Measurements from ENCODE around the gene AVPR2. TPM values are rescaled to one million over a fixed set of nuclear protein-coding genes. Genes with fewer than 3 reads are reported as not detected.
A peak's percentile ranks its signal among the peaks of the same experiment; 100 is the strongest.

Gene AVPR2
- polyA plus RNA-seq, 3 donors from 2014 or later, result not detected

- DNase-seq, result no peak
- peaks cover 3 to 11% (median 6%) of the 10 kb centered on the region in 3 donors for H3K36me3 Mint-ChIP-seq
- peak overlapping the region; percentile 17 to 93 (median 84) for H3K27ac Mint-ChIP-seq
- H3K4me3 Mint-ChIP-seq, result peak overlapping the region; percentile 65 to 94 (median 68)
- peaks cover 42 to 55% of the 10 kb centered on the region in 2 donors for H3K4me1 Mint-ChIP-seq
- peaks cover 0 to 1% (median 0%) of the 10 kb centered on the region in 6 donors for H3K9me3 Mint-ChIP-seq
- peaks cover 6 to 16% (median 10%) of the 10 kb centered on the region in 3 donors for H3K27me3 Mint-ChIP-seq (ENCODE audit: low read depth in 3 of 3)
Observed at GRCh38 chrX:153921511-153922446, 17.3 kb downstream of the AVPR2 start.

GRCh38 chrX:153922932-153923857, 18.7 kb downstream of the AVPR2 start:
- no peak for DNase-seq
- H3K27me3 Mint-ChIP-seq (ENCODE audit: low read depth in 3 of 3), result peaks cover 11 to 21% (median 19%) of the 10 kb centered on the region in 3 donors
- H3K4me1 Mint-ChIP-seq, result peaks cover 54 to 66% of the 10 kb centered on the region in 2 donors
- H3K4me3 Mint-ChIP-seq, result peak overlapping the region; percentile 89 to 94 (median 93)
- peaks cover 0 to 1% (median 0%) of the 10 kb centered on the region in 6 donors for H3K9me3 Mint-ChIP-seq
- H3K36me3 Mint-ChIP-seq, result peaks cover 0 to 3% (median 3%) of the 10 kb centered on the region in 3 donors
- H3K27ac Mint-ChIP-seq, result peak overlapping the region; percentile 92 to 98 (median 97)

- Mint-ChIP-seq H3K4me1 (peaks cover 65 to 73% of the 10 kb centered on the region in 2 donors), H3K4me3 (peak overlapping the region; percentile 89 to 94 (median 93)), H3K27ac (peak overlapping the region; percentile 92 to 98 (median 97)), H3K36me3 (peaks cover 0 to 3% (median 0%) of the 10 kb centered on the region in 3 donors), H3K27me3 (ENCODE audit: low read depth in 3 of 3) (peaks cover 13 to 21% (median 19%) of the 10 kb centered on the region in 3 donors), H3K9me3 (peaks cover 0 to 1% (median 0%) of the 10 kb centered on the region in 6 donors)
- DNase-seq, result peak; percentile 43 to 48 (median 46)
Observed at GRCh38 chrX:153924149-153924861, 19.8 kb downstream of the AVPR2 start.

- H3K4me3 Mint-ChIP-seq, result peak overlapping the region; percentile 89 to 94 (median 93)
- H3K9me3 Mint-ChIP-seq, result peaks cover 0 to 1% (median 0%) of the 10 kb centered on the region in 6 donors
- peak overlapping the region; percentile 92 to 98 (median 97) for H3K27ac Mint-ChIP-seq
- peak in 1 of 3 donors; percentile 34 for DNase-seq
- peaks cover 12 to 21% (median 19%) of the 10 kb centered on the region in 3 donors for H3K27me3 Mint-ChIP-seq (ENCODE audit: low read depth in 3 of 3)
- H3K4me1 Mint-ChIP-seq, result peaks cover 67 to 68% of the 10 kb centered on the region in 2 donors
- peaks cover 0 to 3% (median 0%) of the 10 kb centered on the region in 3 donors for H3K36me3 Mint-ChIP-seq
Observed at GRCh38 chrX:153925387-153925738, 20.9 kb downstream of the AVPR2 start.

GRCh38 chrX:153925739-153926551, 21.5 kb downstream of the AVPR2 start, which contains the start of gene ARHGAP4:
Gene ARHGAP4 (minus strand): TSS chrX:153926264. CDS start chrX:153926202, 62 bp downstream.
- Mint-ChIP-seq H3K36me3 (peaks cover 0 to 3% (median 0%) of the 10 kb centered on the region in 3 donors), H3K9me3 (peaks cover 0 to 1% (median 0%) of the 10 kb centered on the region in 6 donors), H3K4me1 (peaks cover 67% of the 10 kb centered on the region in 2 donors), H3K27ac (peak within 1 kb of the TSS; percentile 96 to 100 (median 98)), H3K27me3 (ENCODE audit: low read depth in 3 of 3) (peaks cover 12 to 21% (median 19%) of the 10 kb centered on the region in 3 donors), H3K4me3 (peak within 1 kb of the TSS; percentile 89 to 94 (median 93))
- DNase-seq, result peak; percentile 62 to 71 (median 63)

- DNase-seq, result no peak
- Mint-ChIP-seq H3K9me3 (peaks cover 0 to 1% (median 0%) of the 10 kb centered on the region in 6 donors), H3K4me1 (peaks cover 67% of the 10 kb centered on the region in 2 donors), H3K36me3 (peaks cover 1 to 3% (median 2%) of the 10 kb centered on the region in 3 donors), H3K4me3 (peak overlapping the region; percentile 87 to 93 (median 89)), H3K27me3 (ENCODE audit: low read depth in 3 of 3) (peaks cover 13 to 21% (median 19%) of the 10 kb centered on the region in 3 donors), H3K27ac (peak overlapping the region; percentile 96 to 100 (median 98))
Observed at GRCh38 chrX:153926552-153926857, 22.0 kb downstream of the AVPR2 start.

- peaks cover 15 to 21% (median 19%) of the 10 kb centered on the region in 3 donors for H3K27me3 Mint-ChIP-seq (ENCODE audit: low read depth in 3 of 3)
Observed at GRCh38 chrX:153926858-153927671, 22.6 kb downstream of the AVPR2 start.

GRCh38 chrX:153927672-153927921, 23.1 kb downstream of the AVPR2 start:
- Mint-ChIP-seq H3K4me1 (peaks cover 57 to 58% of the 10 kb centered on the region in 2 donors), H3K27ac (peak overlapping the region; percentile 96 to 100 (median 98)), H3K27me3 (ENCODE audit: low read depth in 3 of 3) (peaks cover 15 to 21% (median 19%) of the 10 kb centered on the region in 3 donors), H3K36me3 (peaks cover 0 to 3% (median 3%) of the 10 kb centered on the region in 3 donors), H3K4me3 (peak overlapping the region; percentile 87 to 93 (median 89)), H3K9me3 (peaks cover 0 to 1% (median 0%) of the 10 kb centered on the region in 6 donors)
- DNase-seq, result no peak

More at GRCh38 chrX:153926858-153927671, 22.6 kb downstream of the AVPR2 start:
- DNase-seq, result peak; percentile 83 to 86 (median 84)
- peak overlapping the region; percentile 87 to 93 (median 89) for H3K4me3 Mint-ChIP-seq
- H3K9me3 Mint-ChIP-seq, result peaks cover 0 to 1% (median 0%) of the 10 kb centered on the region in 6 donors
- H3K36me3 Mint-ChIP-seq, result peaks cover 1 to 3% (median 3%) of the 10 kb centered on the region in 3 donors
- peak overlapping the region; percentile 96 to 100 (median 98) for H3K27ac Mint-ChIP-seq
- H3K4me1 Mint-ChIP-seq, result peaks cover 62 to 63% of the 10 kb centered on the region in 2 donors

- DNase-seq, result peak; percentile 94 to 98 (median 98)
- Mint-ChIP-seq H3K27me3 (ENCODE audit: low read depth in 3 of 3) (peaks cover 15 to 21% (median 19%) of the 10 kb centered on the region in 3 donors), H3K36me3 (peaks cover 0 to 3% (median 3%) of the 10 kb centered on the region in 3 donors), H3K4me3 (peak overlapping the region; percentile 87 to 95 (median 92)), H3K4me1 (peaks cover 51 to 53% of the 10 kb centered on the region in 2 donors), H3K27ac (peak overlapping the region; percentile 96 to 100 (median 98)), H3K9me3 (peaks cover 0 to 1% (median 0%) of the 10 kb centered on the region in 6 donors)
Observed at GRCh38 chrX:153927922-153928760, 23.7 kb downstream of the AVPR2 start.

GRCh38 chrX:153928846-153929245, 24.4 kb downstream of the AVPR2 start:
- Mint-ChIP-seq H3K4me3 (peak overlapping the region; percentile 44 to 95 (median 92)), H3K27ac (peak overlapping the region; percentile 54 to 99 (median 97)), H3K36me3 (peaks cover 0 to 3% (median 3%) of the 10 kb centered on the region in 3 donors), H3K27me3 (ENCODE audit: low read depth in 3 of 3) (peaks cover 17 to 21% (median 19%) of the 10 kb centered on the region in 3 donors), H3K4me1 (peaks cover 48 to 51% of the 10 kb centered on the region in 2 donors), H3K9me3 (peaks cover 0 to 1% (median 0%) of the 10 kb centered on the region in 6 donors)
- no peak for DNase-seq

All from immature natural killer cell (primary cell).